Fibroblast of lung (primary cell): ENCODE data around the gene RBMS1. TPM values are rescaled to one million over a fixed set of nuclear protein-coding genes. Genes with fewer than 3 reads are reported as not detected.

Source experiments
- DNase-seq, 2 donors: peaks; one replicate each; pipeline versions ENCODE4 v3.0.0 to v3.0.0-alpha.2; 2010; ENCODE audit warnings: low read depth in 2 of 2
- H2AFZ ChIP-seq: 2 replicates; pipeline ENCODE4 v1.5.1; 2012; ENCODE audit warnings: low read length, control low read depth, inconsistent platforms
- H3K27ac ChIP-seq: 2 replicates; pipeline ENCODE4 v1.5.1; 2011; ENCODE audit warnings: low read length, control low read depth; ENCODE audit not compliant: insufficient read depth
- H3K27me3 ChIP-seq: 2 replicates; pipeline ENCODE4 v1.5.1; 2011; ENCODE audit warnings: mild to moderate bottlenecking, low read length; ENCODE audit not compliant: control insufficient read depth, insufficient read depth
- H3K36me3 ChIP-seq: 2 replicates; pipeline ENCODE4 v1.5.1; 2011; ENCODE audit warnings: low read length; ENCODE audit not compliant: control insufficient read depth, insufficient read depth
- H3K4me1 ChIP-seq: 2 replicates; pipeline ENCODE4 v1.5.1; 2011; ENCODE audit warnings: low read length; ENCODE audit not compliant: control insufficient read depth, insufficient read depth; ENCODE audit errors: extremely low read depth
- H3K4me2 ChIP-seq: 2 replicates; pipeline ENCODE4 v1.5.1; 2011; ENCODE audit warnings: low read length, control low read depth; ENCODE audit not compliant: insufficient read depth; ENCODE audit errors: extremely low read depth
- H3K4me3 ChIP-seq, 4 experiments: fragments of 200-600 bp in 1 of 4; sonication (generic) in 1 of 4; replicated peaks in 1 of 4; 2 replicates each; pipeline ENCODE4 v1.5.1; 2011 to 2016; ENCODE audit warnings: low read length in 4 of 4, low read depth in 3 of 4, mild to moderate bottlenecking in 3 of 4, control low read depth in 2 of 4, inconsistent platforms in 1 of 4, mixed read lengths in 1 of 4; ENCODE audit not compliant: insufficient read depth in 1 of 4; ENCODE audit errors: control extremely low read depth in 1 of 4
- H3K79me2 ChIP-seq: 2 replicates; pipeline ENCODE4 v1.5.1; 2012; ENCODE audit warnings: mild to moderate bottlenecking, low read length, inconsistent platforms; ENCODE audit not compliant: control insufficient read depth, insufficient read depth
- H3K9ac ChIP-seq: 2 replicates; pipeline ENCODE4 v1.5.1; 2011; ENCODE audit warnings: mild to moderate bottlenecking, low read length, control low read depth; ENCODE audit not compliant: insufficient read depth
- H3K9me3 ChIP-seq: 2 replicates; pipeline ENCODE4 v1.5.1; 2012; ENCODE audit warnings: low read depth, low read length; ENCODE audit not compliant: control insufficient read depth, insufficient read depth
- H4K20me1 ChIP-seq: 2 replicates; pipeline ENCODE4 v1.5.1; 2011; ENCODE audit warnings: low read length; ENCODE audit not compliant: control insufficient read depth, insufficient read depth; ENCODE audit errors: extremely low read depth
- CTCF ChIP-seq, 2 donors: IDR thresholded peaks in 1 of 2; conservative IDR thresholded peaks in 1 of 2; 1 replicate in 1 of 2; 2 replicates in 1 of 2; pipeline ENCODE4 v1.5.1; 2011 to 2012; ENCODE audit warnings: low read length in 2 of 2, control low read depth in 1 of 2, inconsistent platforms in 1 of 2, low read depth in 1 of 2, mild to moderate bottlenecking in 1 of 2
- EZH2 ChIP-seq: IDR thresholded peaks from 2 replicates; pipeline ENCODE4 v1.5.1; 2012; ENCODE audit warnings: low read length, control low read depth, mild to moderate bottlenecking; ENCODE audit errors: missing control alignments
- polyA plus RNA-seq, 2 donors: library from polyadenylated mRNA; depleted of rRNA in 1 of 2; stranded (reverse) in 1 of 2; unstranded in 1 of 2; fragments of >200 nt; gene quantifications; 2 replicates each; pipeline ENCODE4 v1.2.1, GENCODE V29; 2011 to 2012; ENCODE audit warnings: missing spikeins in 1 of 2
- total RNA-seq: library from RNA; depleted of rRNA; stranded (reverse); fragments of >200 nt; gene quantifications from 2 replicates; pipeline ENCODE4 v1.2.1, GENCODE V29; 2014

The RBMS1 gene
- total and polyA plus RNA-seq, 2 donors (not counting 1 experiment from before 2014, with no cell fraction given): 77.3 to 146 TPM

DNA sequence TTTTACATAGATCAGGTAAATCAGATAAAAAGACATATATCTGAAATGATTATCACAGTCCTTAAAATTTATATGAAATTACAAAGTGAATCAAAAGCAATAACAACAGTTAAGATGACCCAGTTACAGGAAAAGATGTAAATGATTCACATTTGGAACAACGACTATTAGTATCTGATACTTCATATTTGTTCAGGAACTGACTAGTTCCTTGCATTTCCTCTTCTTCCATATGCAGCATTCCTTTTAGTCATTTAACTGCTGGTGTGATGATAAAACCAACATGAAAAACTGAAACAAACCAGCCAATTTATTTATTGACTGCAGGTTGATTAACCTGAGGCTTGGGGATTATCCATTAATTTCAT is 75.2 kb downstream of the RBMS1 start:
- Histone ChIP-seq H3K27me3 (no peaks in the 10 kb centered on the region), H3K9ac (no peak overlapping the region), H2AFZ (no peak overlapping the region), H3K36me3 (no peaks in the 10 kb centered on the region), H3K4me3 (no peak overlapping the region), H3K79me2 (peaks cover 19% of the 10 kb centered on the region), H3K27ac (peak overlapping the region; percentile 78), H3K4me2 (peak overlapping the region; percentile 75), H3K4me1 (peaks cover 26% of the 10 kb centered on the region), H3K9me3 (no peaks in the 10 kb centered on the region), H4K20me1 (no peaks in the 10 kb centered on the region)
- DNase-seq: no peak
- TF ChIP-seq EZH2 (no peak), CTCF (conservative IDR thresholded peaks at IDR 0.05 in 1 of 2, IDR thresholded peaks at IDR 0.05 in 1 of 2; ENCODE audit: low read depth in 1 of 2, low read length in 2 of 2) (no peak)

DNA sequence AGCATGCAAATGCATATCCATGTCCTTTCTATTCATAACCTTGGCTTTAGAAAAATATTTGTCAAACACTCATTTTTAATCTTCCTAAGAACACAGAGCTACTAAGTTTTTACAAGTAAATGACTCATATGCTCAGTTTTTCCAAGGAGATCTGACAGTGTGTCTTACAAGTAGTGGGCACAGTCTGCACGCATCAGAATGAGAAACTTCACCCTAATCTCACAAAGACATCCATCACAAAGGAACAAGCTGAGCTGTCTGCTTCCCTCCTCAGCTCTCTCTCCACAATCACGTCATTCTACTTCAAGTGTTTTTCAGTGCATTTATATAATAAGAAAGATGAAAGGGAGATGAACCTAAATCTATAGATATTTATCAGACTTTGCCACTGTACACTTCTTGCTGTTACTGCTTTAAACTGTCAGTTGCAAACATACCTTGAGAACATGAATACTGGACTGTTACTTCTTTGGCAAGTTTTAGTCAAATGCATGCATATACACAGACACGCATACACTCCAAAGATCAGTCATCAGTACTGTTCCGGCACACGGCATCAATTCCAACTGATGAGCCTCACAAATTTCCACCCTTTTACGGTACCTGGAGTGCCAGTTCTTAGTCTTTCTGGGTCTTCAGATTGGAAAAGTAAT is 75.7 kb downstream of the RBMS1 start:
- H3K79me2 ChIP-seq: peaks cover 20% of the 10 kb centered on the region
- TF ChIP-seq CTCF (conservative IDR thresholded peaks at IDR 0.05 in 1 of 2, IDR thresholded peaks at IDR 0.05 in 1 of 2; ENCODE audit: low read depth in 1 of 2, low read length in 2 of 2) (no peak), EZH2 (no peak)
- H3K4me2 ChIP-seq: peak overlapping the region; percentile 75
- no peaks in the 10 kb centered on the region for H3K9me3 ChIP-seq
- no peaks in the 10 kb centered on the region for H3K27me3 ChIP-seq
- no peaks in the 10 kb centered on the region for H3K36me3 ChIP-seq
- DNase-seq: peak; percentile 93 to 97
- no peak overlapping the region for H3K9ac ChIP-seq
- no peak overlapping the region for H2AFZ ChIP-seq
- H3K27ac ChIP-seq: peak overlapping the region; percentile 78
- no peak overlapping the region for H3K4me3 ChIP-seq
- H3K4me1 ChIP-seq: peaks cover 26% of the 10 kb centered on the region
- H4K20me1 ChIP-seq: no peaks in the 10 kb centered on the region

DNA sequence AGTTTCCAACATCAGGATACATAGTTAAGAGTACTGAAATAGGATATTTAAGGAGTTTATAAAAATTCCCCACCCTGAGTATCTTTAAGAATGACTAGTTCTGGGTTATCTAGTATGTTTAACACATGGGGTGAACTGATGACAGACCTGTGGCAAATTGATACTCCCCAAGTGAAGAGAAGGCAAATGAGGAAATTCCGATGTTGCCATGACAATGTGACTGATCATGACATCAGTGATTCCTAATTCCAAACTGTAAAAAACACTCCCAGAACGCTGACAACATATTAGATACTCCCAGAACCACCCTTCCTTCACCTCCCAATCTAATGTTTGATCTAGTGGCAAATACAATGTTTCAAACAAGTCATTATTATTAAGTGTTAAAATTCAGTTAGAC is 77.6 kb downstream of the RBMS1 start:
- no peaks in the 10 kb centered on the region for H3K36me3 ChIP-seq
- no peak overlapping the region for H3K4me2 ChIP-seq
- H2AFZ ChIP-seq: no peak overlapping the region
- H4K20me1 ChIP-seq: no peaks in the 10 kb centered on the region
- peaks cover 31% of the 10 kb centered on the region for H3K4me1 ChIP-seq
- no peak overlapping the region for H3K9ac ChIP-seq
- TF ChIP-seq CTCF (conservative IDR thresholded peaks at IDR 0.05 in 1 of 2, IDR thresholded peaks at IDR 0.05 in 1 of 2; ENCODE audit: low read depth in 1 of 2, low read length in 2 of 2): no peak
- TF ChIP-seq EZH2: no peak
- H3K27ac ChIP-seq: peak overlapping the region; percentile 19
- H3K4me3 ChIP-seq: no peak overlapping the region
- peaks cover 28% of the 10 kb centered on the region for H3K79me2 ChIP-seq
- H3K9me3 ChIP-seq: no peaks in the 10 kb centered on the region
- H3K27me3 ChIP-seq: no peaks in the 10 kb centered on the region
- DNase-seq: peak in 1 of 2 donors; percentile 68
